ENCODE results near the gene PRKAR1B. TPM values are rescaled to one million over a fixed set of nuclear protein-coding genes. Genes with fewer than 3 reads are reported as not detected.

The PRKAR1B gene
- total RNA-seq, 1 donor from 2014 or later = 14.7 TPM

DNA sequence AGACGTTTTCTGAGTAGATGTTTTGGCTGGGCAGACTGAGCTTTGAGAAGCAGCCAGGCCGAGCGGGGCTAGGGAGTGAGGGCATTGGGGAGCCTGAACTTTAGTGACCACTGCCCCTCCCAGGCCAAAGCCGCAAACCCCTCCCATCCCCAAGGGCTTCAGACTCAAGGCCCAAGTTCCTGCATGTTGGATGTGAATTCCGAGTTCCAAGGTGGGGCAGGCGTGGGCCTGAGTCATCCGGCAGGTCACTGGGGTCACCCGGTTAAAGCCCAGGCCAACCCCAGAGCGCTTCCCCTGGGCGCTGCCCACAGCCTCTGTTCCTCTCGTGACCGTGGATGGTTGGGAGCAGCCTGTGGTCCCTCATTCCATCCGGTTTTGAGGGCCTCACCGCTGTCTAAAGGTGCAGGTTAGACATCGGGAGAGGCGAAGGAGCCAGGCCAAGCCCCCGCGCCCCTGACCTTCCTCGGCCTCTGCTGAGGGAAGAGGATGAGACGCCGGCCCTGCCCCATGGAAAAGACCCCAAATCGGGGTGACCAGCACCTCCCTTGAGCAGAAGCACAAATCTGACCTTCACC is 200.5 kb downstream of the PRKAR1B start:
- H3K27ac ChIP-seq (ENCODE audit: low read depth, low read length) = no peak overlapping the region
- peaks cover 22% of the 10 kb centered on the region for H3K27me3 Mint-ChIP-seq (ENCODE audit: low read depth, unreplicated experiment)
- no peak overlapping the region for H3K9ac ChIP-seq (ENCODE audit: low read length)
- no peaks in the 10 kb centered on the region for H3K9me3 ChIP-seq (ENCODE audit: insufficient read depth, low read depth, low read length)
- H3K36me3 Mint-ChIP-seq (ENCODE audit: low read depth, unreplicated experiment) = no peaks in the 10 kb centered on the region
- H4K20me1 ChIP-seq (ENCODE audit: insufficient read depth, low read length) = no peaks in the 10 kb centered on the region
- H3K9me3 Mint-ChIP-seq (ENCODE audit: unreplicated experiment) = peaks cover 6% of the 10 kb centered on the region
- H3K27me3 ChIP-seq (ENCODE audit: insufficient read depth, low read length) = peaks cover 16% of the 10 kb centered on the region
- H3K4me1 Mint-ChIP-seq (ENCODE audit: low read depth, unreplicated experiment) = no peaks in the 10 kb centered on the region
- no peak for TF ChIP-seq EZH2 (IDR thresholded peaks at IDR 0.05; ENCODE audit: insufficient read depth, low read length)
- TF ChIP-seq, protein P1, sequence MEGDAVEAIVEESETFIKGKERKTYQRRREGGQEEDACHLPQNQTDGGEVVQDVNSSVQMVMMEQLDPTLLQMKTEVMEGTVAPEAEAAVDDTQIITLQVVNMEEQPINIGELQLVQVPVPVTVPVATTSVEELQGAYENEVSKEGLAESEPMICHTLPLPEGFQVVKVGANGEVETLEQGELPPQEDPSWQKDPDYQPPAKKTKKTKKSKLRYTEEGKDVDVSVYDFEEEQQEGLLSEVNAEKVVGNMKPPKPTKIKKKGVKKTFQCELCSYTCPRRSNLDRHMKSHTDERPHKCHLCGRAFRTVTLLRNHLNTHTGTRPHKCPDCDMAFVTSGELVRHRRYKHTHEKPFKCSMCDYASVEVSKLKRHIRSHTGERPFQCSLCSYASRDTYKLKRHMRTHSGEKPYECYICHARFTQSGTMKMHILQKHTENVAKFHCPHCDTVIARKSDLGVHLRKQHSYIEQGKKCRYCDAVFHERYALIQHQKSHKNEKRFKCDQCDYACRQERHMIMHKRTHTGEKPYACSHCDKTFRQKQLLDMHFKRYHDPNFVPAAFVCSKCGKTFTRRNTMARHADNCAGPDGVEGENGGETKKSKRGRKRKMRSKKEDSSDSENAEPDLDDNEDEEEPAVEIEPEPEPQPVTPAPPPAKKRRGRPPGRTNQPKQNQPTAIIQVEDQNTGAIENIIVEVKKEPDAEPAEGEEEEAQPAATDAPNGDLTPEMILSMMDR (IDR thresholded peaks at IDR 0.05; ENCODE audit: insufficient read depth, low read depth, low read length) = no peak
- no peak overlapping the region for H3K4me3 ChIP-seq (ENCODE audit: insufficient read depth, low read depth, low read length)
- FAIRE-seq (no peak), DNase-seq (ENCODE audit: low read depth) (no peak)
- no peaks in the 10 kb centered on the region for H3K79me2 ChIP-seq (ENCODE audit: insufficient read depth, low read length)
- H3K4me3 Mint-ChIP-seq (ENCODE audit: unreplicated experiment) = no peak overlapping the region
- no peak overlapping the region for H3K4me2 ChIP-seq (ENCODE audit: low read length)
- peaks cover 9% of the 10 kb centered on the region for H3K4me1 ChIP-seq (ENCODE audit: insufficient read depth, low read length)
- peak overlapping the region; percentile 58 for H3K27ac Mint-ChIP-seq (ENCODE audit: unreplicated experiment)
- no peaks in the 10 kb centered on the region for H3K36me3 ChIP-seq (ENCODE audit: insufficient read depth, low read length)
- no peak overlapping the region for H2AFZ ChIP-seq (ENCODE audit: low read depth, low read length)

DNA sequence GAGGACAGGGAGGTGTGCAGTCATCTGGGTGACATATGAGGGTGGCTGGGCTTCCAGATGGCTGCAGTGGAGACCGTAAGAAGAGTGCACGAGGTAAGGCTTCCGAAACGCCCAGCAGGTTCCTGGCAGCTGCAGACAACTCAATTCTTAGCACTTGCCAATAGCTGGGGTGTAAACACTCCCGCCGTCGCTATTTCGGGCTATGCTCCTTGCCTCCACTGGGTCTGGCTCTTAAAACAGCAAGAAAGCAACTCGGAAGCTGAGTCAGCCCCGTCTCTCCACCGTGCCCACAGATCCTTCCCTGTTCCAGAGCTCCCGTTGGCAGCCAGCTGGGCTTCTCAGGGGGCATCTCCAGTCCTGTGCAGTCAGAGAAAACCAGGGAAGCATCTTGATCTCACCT is 201.3 kb downstream of the PRKAR1B start:
- Histone ChIP-seq H3K4me3 (ENCODE audit: insufficient read depth, low read depth, low read length) (no peak overlapping the region), H3K27ac (ENCODE audit: low read depth, low read length) (no peak overlapping the region), H3K9me3 (ENCODE audit: insufficient read depth, low read depth, low read length) (no peaks in the 10 kb centered on the region), H3K4me2 (ENCODE audit: low read length) (no peak overlapping the region), H3K79me2 (ENCODE audit: insufficient read depth, low read length) (no peaks in the 10 kb centered on the region), H2AFZ (ENCODE audit: low read depth, low read length) (no peak overlapping the region), H4K20me1 (ENCODE audit: insufficient read depth, low read length) (peaks cover 4% of the 10 kb centered on the region), H3K9ac (ENCODE audit: low read length) (no peak overlapping the region), H3K36me3 (ENCODE audit: insufficient read depth, low read length) (no peaks in the 10 kb centered on the region), H3K27me3 (ENCODE audit: insufficient read depth, low read length) (peaks cover 20% of the 10 kb centered on the region), H3K4me1 (ENCODE audit: insufficient read depth, low read length) (peaks cover 16% of the 10 kb centered on the region)
- Mint-ChIP-seq H3K9me3 (ENCODE audit: unreplicated experiment) (peaks cover 6% of the 10 kb centered on the region), H3K27ac (ENCODE audit: unreplicated experiment) (no peak overlapping the region), H3K4me3 (ENCODE audit: unreplicated experiment) (no peak overlapping the region), H3K27me3 (ENCODE audit: low read depth, unreplicated experiment) (peaks cover 20% of the 10 kb centered on the region), H3K36me3 (ENCODE audit: low read depth, unreplicated experiment) (no peaks in the 10 kb centered on the region), H3K4me1 (ENCODE audit: low read depth, unreplicated experiment) (no peaks in the 10 kb centered on the region)
- FAIRE-seq = no peak
- TF ChIP-seq, protein P1 (IDR thresholded peaks at IDR 0.05; ENCODE audit: insufficient read depth, low read depth, low read length) = no peak
- TF ChIP-seq EZH2 (IDR thresholded peaks at IDR 0.05; ENCODE audit: insufficient read depth, low read length) = no peak
- no peak for DNase-seq (ENCODE audit: low read depth)

DNA sequence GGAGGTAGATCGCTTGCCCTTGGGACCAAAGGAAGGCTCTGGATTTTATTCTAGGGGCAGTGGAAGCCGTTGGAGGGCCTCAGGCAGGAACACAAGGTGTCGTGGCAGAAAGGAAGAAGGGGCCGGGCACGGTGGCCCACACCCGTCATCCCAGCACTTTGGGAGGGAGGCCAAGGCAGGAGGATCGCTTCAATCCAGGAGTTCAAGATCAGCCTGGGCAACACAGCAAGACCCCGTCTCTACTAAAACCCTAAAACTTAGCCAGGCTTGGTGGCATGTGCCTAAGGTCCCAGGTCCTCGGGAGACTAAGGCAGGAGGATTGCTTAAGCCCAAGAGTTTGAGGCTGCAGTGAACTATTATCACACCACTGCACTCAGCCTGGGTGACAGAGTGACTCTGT is 202.3 kb downstream of the PRKAR1B start:
- DNase-seq (ENCODE audit: low read depth) (no peak), FAIRE-seq (no peak)
- Histone ChIP-seq H4K20me1 (ENCODE audit: insufficient read depth, low read length) (peaks cover 4% of the 10 kb centered on the region), H3K27me3 (ENCODE audit: insufficient read depth, low read length) (peaks cover 20% of the 10 kb centered on the region), H3K79me2 (ENCODE audit: insufficient read depth, low read length) (no peaks in the 10 kb centered on the region), H3K9ac (ENCODE audit: low read length) (no peak overlapping the region), H3K4me3 (ENCODE audit: insufficient read depth, low read depth, low read length) (no peak overlapping the region), H3K4me2 (ENCODE audit: low read length) (no peak overlapping the region), H3K27ac (ENCODE audit: low read depth, low read length) (no peak overlapping the region), H3K9me3 (ENCODE audit: insufficient read depth, low read depth, low read length) (no peaks in the 10 kb centered on the region), H3K36me3 (ENCODE audit: insufficient read depth, low read length) (no peaks in the 10 kb centered on the region), H2AFZ (ENCODE audit: low read depth, low read length) (no peak overlapping the region), H3K4me1 (ENCODE audit: insufficient read depth, low read length) (peaks cover 19% of the 10 kb centered on the region)
- H3K4me3 Mint-ChIP-seq (ENCODE audit: unreplicated experiment) = no peak overlapping the region
- H3K9me3 Mint-ChIP-seq (ENCODE audit: unreplicated experiment) = peaks cover 4% of the 10 kb centered on the region
- no peaks in the 10 kb centered on the region for H3K36me3 Mint-ChIP-seq (ENCODE audit: low read depth, unreplicated experiment)
- no peaks in the 10 kb centered on the region for H3K4me1 Mint-ChIP-seq (ENCODE audit: low read depth, unreplicated experiment)
- TF ChIP-seq, protein P1 (IDR thresholded peaks at IDR 0.05; ENCODE audit: insufficient read depth, low read depth, low read length) = no peak
- no peak for TF ChIP-seq EZH2 (IDR thresholded peaks at IDR 0.05; ENCODE audit: insufficient read depth, low read length)
- H3K27ac Mint-ChIP-seq (ENCODE audit: unreplicated experiment) = peak overlapping the region; percentile 41
- H3K27me3 Mint-ChIP-seq (ENCODE audit: low read depth, unreplicated experiment) = peaks cover 13% of the 10 kb centered on the region

Measured in astrocyte (in vitro differentiated cells and primary cell).